ENCODE measurements around the gene ACSM3. TPM values are rescaled to one million over a fixed set of nuclear protein-coding genes. Genes with fewer than 3 reads are reported as not detected.
"Not testable (repeated sequence)": the region's sequence is repeated elsewhere in the genome, so short reads cannot be mapped to it uniquely, and the experiment has no call there.

Gene ACSM3
- polyA plus RNA-seq, 4 donors = 91.4 to 126 (median 105) TPM

DNA sequence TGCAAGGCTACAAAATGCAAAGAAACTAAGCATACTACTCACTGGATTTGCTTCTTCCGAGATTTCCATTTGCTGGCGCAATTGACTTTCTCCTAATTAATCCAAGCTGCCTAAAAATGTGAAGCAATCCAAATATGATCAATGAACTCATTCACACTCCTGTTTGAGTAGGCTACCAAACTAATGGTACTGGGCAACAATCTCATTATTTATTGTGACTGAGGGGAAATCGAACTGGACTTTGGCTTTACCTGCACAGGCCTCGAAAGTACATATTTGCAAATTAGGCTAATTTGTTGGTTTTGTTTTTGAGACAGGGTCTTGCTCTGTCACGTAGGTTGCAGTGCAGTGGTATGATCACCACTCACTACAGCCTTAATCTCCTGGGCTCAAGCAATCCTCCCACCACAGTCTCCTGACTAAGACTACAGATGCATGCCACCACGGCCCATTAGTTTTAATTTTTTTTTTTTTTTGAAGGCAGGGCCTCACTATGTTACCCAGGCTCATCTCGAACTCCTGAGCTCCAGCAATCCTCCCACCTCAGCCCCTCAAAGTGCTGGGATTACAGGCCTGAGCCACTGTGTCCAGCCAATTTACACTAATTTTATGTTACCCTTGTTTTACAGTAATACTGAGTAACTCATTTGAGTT, 39.9 kb downstream of the ACSM3 start:
- no peak for DNase-seq (ENCODE audit: low read depth in 4 of 4, low spot score in 2 of 4)

- not testable (repeated sequence) for DNase-seq (ENCODE audit: low read depth in 4 of 4, low spot score in 2 of 4)
These were observed 41.9 kb downstream of the ACSM3 start for GRCh38 chr16:20805684-20806167.

- DNase-seq (ENCODE audit: low read depth in 4 of 4, low spot score in 2 of 4) = peak; percentile 92 to 95 (median 94)
These were observed 42.6 kb downstream of the ACSM3 start, which contains the start of the genes ERI2 and REXO5 for GRCh38 chr16:20806168-20807050. Gene ERI2 (minus strand): TSS chr16:20806472. CDS start chr16:20806430, 42 bp downstream. Gene REXO5 (plus strand): TSS chr16:20806527. CDS start chr16:20806954, 427 bp downstream.

GRCh38 chr16:20807862-20808261, 44.0 kb downstream of the ACSM3 start:
- no peak for DNase-seq (ENCODE audit: low read depth in 4 of 4, low spot score in 2 of 4)

DNA sequence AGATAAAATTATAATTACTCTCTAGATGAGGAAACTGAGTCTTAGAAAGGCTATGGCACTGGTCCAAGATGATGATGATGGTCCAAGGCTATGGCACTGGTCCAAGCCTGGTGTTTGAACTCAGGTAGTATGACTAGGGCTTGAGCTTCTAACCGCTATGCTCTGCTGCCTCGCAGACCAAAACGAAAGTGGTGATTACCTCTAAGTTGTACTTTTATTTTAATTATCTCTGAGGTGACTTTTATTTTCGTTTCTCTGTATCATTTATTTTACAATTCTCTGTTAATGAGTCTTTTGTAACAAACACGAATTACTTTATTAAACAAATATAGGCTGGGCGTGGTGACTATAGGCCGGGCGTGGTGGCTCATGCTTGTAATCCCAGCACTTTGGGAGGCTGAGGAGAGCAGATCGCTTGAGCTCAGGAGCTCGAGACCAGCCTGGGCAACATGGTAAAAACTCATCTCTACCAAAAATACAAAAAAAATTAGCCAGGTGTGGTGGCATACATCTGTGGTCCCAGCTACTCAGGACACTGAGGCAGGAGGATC, 48.1 kb downstream of the ACSM3 start:
- DNase-seq (ENCODE audit: low read depth in 4 of 4, low spot score in 2 of 4) = no peak

DNA sequence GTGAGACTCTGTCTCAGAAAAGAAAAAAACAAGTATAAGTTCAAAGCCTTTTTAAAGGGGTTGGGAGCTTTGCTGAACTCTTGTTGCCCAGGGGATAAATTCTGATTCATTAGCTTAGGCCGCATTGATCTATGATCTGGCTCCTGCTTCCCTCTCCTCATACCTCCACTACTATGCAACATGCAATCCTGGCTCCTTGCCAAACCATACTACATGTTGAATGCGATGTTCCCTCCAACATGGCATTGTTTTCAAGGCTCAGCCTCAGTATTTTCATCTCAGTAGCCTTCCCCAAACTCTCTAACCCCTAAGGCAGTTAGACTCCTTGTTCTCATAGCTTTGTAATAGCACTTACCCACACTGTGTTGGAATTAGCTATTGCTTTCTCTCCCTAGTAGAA, 48.7 kb downstream of the ACSM3 start:
- DNase-seq (ENCODE audit: low read depth in 4 of 4, low spot score in 2 of 4) = no peak

DNA sequence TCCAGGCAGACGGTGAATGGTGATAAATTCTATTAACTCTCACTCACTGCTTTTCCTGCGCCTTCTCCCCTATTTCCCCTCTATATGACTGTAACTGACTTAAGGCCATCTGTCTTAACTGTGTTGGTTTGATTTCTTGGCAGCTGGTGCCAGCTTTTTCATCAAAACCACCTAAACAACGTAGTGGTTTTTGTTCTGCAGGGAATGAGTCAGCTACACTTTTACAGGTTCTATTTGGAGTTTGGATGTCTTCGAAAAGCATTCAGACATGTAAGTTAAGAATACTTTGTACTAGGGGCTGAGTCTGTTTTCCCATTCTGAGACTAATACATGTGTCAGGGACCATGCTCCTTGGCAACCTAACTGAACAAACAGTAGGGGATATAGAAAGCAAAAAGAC, 51.0 kb downstream of the ACSM3 start:
- no peak for DNase-seq (ENCODE audit: low read depth in 4 of 4, low spot score in 2 of 4)

DNA sequence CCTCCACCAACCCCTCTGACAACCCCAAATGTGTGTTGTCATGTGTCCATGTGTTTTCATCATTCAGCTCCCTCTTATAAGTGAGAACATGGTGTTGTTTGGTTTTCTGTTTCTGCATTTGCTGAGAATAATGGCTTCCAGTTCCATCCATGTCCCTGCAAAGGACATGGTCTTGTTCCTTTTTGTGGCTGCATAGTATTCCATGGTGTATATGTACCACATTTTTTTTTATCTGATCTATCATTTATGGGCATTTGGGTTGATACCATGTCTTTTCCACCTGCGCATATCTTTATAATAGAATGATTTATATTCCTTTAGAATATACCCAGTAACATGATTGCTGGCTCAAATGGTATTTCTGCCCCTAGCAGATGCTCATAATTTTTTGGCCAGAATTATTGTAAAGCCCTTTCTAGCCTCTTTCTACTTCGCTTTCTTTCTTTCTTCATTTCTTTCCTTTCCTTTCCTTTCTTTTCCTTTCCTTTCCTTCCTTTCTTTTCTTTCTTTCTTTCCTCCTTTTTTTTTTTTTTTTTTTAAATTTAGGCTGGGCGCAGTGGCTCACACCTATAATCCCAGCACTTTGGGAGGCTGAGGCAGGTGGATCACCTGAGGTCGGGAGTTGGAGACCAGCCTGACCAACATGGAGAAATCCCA, 55.2 kb downstream of the ACSM3 start:
- no peak for DNase-seq (ENCODE audit: low read depth in 4 of 4, low spot score in 2 of 4)

- no peak for DNase-seq (ENCODE audit: low read depth in 4 of 4, low spot score in 2 of 4)
These were observed 57.9 kb downstream of the ACSM3 start for GRCh38 chr16:20821682-20822081.

DNA sequence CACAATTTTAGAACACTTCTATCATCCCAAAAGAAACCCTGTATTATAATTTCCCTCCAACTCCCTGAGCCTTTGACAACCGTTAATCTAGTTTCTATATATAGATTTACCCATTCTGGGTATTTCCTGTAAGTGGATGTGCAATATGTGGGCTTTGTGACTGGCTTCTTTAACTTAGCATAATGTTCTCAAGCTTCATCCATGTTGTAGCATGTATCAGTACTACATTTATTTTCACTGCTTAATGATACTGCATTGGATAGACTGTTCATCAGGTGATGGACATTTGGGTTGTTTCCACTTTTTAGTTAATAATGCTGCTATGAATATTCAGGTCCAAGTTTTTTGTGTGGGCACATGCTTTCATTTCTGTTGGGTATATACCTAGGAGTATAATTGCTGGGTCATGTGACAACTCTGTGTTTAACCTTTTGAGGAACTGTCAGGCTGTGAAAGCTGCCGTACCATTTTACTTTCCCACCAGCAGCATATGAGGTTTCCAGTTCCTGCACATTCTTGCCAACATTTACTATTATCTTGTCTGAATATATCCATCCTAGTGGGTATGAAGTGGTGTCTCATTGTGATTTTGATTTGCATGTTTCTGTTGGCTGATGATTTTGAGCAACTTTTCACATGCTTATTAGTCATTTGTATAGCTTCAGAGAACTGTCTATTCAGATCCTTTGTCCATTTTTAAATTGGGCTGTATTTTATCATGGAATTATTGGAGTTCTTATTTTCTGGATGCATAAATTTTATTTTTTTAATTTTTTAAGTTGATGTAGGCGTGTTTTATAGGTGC, 58.9 kb downstream of the ACSM3 start:
- DNase-seq (ENCODE audit: low read depth in 4 of 4, low spot score in 2 of 4) = no peak

DNA sequence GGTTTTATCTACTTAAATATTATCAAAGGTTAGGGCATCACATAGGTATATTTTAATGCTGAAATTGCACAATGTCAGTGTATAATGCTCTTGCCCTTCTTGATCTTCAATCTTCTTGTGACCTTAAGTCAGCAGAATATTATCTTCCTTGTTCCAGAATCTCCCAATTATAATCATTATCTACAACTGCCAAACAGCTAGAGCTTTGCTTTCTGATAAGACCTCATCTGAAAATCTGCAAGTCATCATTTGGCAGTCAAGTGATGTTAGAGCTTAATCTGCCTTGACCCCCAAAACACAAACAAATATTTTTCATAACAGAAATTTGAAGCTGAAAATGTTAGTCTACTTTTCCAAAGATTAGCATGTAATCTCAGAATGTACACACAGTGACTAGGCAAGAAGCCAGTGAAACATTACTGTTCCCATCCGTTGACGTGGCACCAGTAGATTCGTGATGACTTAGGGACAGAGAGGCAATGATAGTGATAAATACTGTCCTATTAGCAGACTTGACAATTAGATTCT, 62.3 kb downstream of the ACSM3 start:
- DNase-seq (ENCODE audit: low read depth in 4 of 4, low spot score in 2 of 4) = no peak

GRCh38 chr16:20829536-20829935, 65.7 kb downstream of the ACSM3 start:
- no peak for DNase-seq (ENCODE audit: low read depth in 4 of 4, low spot score in 2 of 4)

- DNase-seq (ENCODE audit: low read depth in 4 of 4, low spot score in 2 of 4) = no peak
These were observed 66.6 kb downstream of the ACSM3 start for GRCh38 chr16:20830372-20830771.

- no peak for DNase-seq (ENCODE audit: low read depth in 4 of 4, low spot score in 2 of 4)
These were observed 69.3 kb downstream of the ACSM3 start for GRCh38 chr16:20833086-20833485.

DNA sequence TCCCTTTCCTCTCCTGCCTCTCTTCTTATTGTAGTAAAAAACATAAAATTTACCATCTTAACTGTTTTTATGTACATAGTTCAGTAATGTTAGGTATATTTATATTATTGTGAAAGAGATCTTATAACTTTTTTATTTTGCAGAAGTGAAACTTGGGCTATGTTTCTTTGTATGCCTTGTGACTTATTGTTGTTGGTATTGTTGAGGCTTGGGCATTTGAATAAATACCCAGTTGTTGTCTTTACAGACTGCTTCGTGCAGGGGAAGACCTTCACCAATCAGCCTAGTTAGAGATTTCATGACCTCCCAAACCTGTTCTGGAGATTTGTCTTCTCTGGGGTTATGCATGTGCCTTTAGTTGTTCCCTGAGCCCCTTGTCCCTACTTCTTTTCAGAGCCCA, 74.4 kb downstream of the ACSM3 start:
- DNase-seq (ENCODE audit: low read depth in 4 of 4, low spot score in 2 of 4) = no peak

DNA sequence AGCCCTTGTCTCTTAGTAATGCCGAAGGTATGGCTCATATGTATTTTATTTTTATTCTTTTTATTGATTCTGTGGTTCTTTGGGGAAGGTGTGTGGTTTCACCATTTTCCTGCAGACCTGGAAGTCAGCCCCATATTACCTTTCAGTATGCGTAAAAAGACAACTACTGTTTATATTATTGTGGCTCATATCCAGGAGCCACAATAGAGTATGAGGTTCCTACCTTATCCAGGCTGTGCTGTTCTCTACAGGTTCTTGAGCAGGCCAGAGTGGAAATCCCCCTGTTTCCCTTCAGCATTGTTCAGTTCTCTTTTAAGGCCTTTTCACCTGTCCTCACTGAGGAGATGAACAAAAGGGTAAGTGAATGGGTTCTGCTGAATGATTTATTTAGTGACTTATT, 75.7 kb downstream of the ACSM3 start:
- DNase-seq (ENCODE audit: low read depth in 4 of 4, low spot score in 2 of 4) = no peak

DNA sequence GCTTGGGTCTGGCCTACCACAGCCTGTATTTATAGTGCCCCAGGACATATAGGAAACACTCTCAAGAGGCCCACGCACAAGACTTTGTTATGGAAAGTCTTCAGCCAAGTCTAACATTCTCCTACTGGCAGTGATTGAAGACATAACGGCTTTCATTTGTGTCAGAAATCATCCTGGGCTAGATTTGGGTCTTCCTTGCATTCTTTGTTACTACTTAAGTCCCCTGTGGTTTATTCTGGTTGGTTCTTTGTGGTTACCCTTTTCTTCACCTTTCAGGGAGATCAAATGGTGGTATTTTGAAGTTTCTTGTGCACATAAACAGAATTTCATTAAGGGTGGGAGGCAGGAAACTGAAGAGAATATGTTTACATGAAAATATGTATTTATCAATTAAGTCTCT, 80.2 kb downstream of the ACSM3 start:
- no peak for DNase-seq (ENCODE audit: low read depth in 4 of 4, low spot score in 2 of 4)

DNA sequence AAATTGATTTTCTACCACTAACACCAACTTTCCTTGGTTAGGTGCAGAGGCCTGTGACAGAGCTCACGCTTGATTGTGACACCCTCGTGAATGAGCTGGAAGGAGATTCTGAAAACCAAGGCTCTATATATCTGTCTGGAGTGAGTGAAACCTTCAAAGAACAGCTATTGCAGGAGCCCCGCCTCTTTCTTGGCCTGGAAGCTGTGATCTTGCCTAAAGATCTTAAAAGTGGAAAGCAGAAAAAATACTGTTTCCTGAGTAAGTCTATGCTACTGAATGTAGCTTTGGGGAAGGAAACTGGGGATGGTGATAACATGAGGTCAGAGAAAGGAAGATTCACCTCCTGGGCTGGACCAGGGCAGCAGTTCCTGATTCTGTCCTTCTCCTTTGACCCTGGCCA, 80.8 kb downstream of the ACSM3 start:
- no peak for DNase-seq (ENCODE audit: low read depth in 4 of 4, low spot score in 2 of 4)

DNA sequence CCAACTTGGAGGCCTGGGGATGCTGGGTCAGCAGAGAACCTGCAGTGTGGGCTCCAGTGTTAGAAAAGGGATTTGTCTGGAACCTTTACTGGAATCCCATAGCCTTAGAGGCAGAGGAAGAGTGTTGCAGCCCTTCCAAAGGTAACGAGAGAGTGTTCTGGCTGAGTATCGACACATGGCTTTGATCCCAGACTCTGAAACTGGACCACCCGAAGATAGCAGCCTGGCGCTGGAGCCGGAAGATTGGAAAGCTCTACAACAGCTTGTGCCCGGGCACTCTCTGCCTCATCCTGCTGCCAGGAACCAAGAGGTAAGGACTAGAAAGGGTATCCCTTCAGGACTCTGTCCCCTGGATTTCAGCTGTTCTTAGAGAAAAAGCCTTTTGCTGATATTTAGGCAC, 82.2 kb downstream of the ACSM3 start:
- DNase-seq (ENCODE audit: low read depth in 4 of 4, low spot score in 2 of 4) = no peak

DNA sequence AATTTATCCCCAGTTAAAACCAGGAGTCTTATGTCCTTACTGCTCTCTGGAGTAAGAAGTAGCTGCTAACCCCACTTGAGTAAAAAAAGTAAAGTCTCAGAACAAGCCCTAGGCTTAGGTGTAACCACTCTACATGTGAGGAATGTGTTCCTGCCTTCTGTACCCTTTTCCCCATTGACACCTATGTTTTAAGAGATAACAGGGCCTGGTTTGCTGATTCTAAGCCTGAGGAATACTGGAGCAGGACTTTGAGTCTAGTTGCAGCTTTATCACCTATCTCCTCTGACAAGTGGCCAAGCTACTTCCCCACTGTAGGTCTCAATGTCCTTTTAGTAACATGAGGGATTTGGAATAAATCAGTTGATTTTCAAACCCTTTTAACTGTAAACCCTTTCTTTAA, 82.7 kb downstream of the ACSM3 start:
- no peak for DNase-seq (ENCODE audit: low read depth in 4 of 4, low spot score in 2 of 4)
